GM19043 (cell line): ENCODE data around the gene RIPOR3.
"Not testable (repeated sequence)": the region's sequence is repeated elsewhere in the genome, so short reads cannot be mapped to it uniquely, and the experiment has no call there.

Experiments used
- ATAC-seq: cut with Tn5 transposase; IDR thresholded peaks from one replicate; pipeline ENCODE4 v1.9.1; 2021; ENCODE audit warnings: low read depth; ENCODE audit not compliant: unreplicated experiment

The RIPOR3 gene

GRCh38 chr20:50659975-50660670 is 31.2 kb downstream of the RIPOR3 start:
- no peak for ATAC-seq

- no peak for ATAC-seq
Observed at GRCh38 chr20:50658804-50659380, 32.5 kb downstream of the RIPOR3 start.

DNA sequence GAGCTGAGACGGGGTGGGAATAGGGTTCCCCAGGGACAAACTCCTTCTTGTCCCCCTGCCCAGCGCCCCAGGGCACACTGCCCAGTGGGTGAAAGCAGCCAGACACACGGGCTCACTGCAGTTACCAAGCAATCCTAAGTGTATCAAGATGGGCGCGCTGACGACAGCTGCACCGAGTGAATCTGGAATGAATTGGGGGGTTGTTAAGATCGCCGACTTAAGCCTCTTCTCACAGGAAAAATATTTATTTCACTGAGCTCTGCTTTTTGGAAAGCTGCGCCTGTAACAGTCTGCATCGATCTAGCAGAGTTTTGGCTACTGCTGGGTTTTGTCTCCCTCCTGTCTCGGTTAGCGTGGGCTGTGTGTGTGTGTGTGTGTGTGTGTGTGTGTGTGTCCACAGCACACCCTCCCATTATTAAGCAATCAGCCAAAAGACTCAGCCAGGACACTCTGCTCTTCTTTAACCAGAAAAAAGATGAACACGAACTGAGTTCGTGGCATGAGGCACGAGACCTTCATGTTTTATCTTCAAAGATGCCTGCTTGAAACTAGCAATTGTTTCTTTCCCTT is 35.9 kb downstream of the RIPOR3 start:
- ATAC-seq, result no peak

DNA sequence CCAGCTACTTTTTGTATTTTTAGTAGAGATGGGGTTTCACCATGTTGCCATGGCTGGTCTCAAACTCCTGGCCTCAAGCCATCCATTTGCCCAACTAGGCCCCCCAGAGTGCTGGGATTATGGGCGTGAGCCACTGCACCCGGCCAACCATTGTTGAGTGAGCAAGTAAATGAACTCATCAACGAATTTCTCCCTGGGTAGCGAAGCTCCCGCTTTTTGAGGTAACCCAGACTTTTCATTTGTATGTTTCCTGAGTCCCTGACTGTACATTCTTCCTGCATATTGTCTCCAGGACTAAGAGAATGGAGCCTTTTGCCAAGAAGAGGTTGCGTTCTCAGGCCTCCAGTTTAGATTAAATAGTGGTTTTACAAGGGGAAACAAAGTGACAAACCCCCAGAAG is 36.4 kb downstream of the RIPOR3 start:
- ATAC-seq, result no peak

DNA sequence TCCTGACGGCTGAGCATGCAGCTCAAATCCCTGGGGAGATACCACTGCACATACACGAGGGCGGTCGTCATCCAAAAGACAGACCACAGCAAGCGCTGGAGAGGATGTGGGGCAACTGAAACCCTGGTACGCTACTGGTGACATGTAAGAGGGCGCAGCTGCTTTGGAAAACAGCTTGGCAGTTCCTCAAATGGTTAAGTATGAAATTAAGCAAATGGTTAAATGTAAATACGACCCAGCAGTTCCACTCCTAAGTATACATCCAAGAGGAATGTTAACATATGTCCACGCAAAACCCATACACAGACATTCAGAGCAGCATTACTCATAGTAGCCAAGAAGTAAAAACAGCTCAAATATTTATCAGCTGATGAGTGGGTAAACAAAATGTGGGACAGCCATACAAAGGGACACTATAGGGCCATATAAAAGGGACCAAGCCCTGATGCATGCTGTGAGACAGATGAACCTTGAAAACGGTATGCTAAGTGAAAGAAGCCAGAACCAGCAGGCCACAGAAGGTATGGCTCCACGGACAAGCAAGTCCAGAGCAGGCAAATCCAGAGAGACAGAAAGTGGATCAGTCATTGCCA is 38.5 kb downstream of the RIPOR3 start:
- ATAC-seq, result no peak

DNA sequence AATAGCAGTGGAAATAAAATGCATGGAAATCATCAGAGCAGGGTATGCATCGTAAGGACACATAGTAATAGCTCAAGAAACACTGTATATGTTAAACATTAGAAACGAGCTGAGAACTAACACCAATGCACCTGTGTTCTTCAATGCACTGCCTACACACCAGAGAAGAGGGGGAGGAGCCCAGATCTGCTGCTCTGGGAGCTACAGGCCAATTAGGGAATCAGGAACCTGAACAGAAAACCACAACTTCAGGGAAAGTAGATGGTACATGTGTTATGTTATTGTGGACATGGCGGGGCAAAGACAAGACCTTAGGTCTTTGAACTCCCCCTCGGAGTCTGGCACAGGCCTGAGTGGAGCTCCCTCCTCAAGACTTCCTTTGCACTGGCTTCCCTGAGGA is 39.7 kb downstream of the RIPOR3 start:
- no peak for ATAC-seq

GRCh38 chr20:50649590-50649989 is 41.8 kb downstream of the RIPOR3 start:
- ATAC-seq, result no peak

GRCh38 chr20:50648651-50649050 is 42.7 kb downstream of the RIPOR3 start:
- no peak for ATAC-seq

- no peak for ATAC-seq
Observed at GRCh38 chr20:50646483-50646996, 44.8 kb downstream of the RIPOR3 start.

DNA sequence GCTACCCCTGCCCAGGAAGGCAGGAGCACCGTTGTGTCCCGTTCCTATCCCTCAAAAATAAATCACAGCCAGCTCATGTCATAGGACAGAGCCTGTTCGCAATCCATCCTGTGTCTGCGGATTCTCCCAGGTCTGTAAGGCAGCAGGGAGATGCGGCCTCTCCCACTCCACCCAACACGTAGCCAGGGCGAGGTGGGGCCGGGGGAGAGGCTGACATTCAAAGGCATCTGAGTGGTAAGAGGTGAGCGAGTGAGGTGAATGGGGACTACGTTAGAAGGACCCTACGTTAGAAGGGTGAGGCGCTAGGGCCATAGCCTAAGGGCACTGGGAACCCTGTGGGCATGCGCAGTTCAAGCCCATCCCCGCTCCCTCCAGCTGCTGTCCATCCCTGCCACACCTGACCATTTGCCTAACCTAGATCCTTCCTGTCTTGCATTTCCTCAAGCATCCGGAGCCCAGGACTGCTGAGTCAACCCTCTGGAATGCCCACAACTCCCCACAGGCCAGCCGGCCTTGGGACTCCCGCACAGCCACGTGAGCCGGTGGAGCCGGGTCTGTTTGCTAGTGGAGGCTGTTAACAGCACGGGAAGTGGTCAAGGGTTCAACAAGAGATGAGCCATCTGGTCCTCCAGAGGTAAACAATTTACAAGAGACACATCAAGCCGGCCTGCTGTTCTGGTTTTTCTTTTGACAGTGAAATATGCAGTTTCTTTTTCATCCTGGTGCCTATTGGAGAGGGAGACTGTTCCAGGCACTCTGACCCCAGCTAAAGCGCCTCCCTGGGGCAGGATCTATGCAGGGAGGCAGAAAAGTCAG is 45.9 kb downstream of the RIPOR3 start:
- ATAC-seq, result no peak

DNA sequence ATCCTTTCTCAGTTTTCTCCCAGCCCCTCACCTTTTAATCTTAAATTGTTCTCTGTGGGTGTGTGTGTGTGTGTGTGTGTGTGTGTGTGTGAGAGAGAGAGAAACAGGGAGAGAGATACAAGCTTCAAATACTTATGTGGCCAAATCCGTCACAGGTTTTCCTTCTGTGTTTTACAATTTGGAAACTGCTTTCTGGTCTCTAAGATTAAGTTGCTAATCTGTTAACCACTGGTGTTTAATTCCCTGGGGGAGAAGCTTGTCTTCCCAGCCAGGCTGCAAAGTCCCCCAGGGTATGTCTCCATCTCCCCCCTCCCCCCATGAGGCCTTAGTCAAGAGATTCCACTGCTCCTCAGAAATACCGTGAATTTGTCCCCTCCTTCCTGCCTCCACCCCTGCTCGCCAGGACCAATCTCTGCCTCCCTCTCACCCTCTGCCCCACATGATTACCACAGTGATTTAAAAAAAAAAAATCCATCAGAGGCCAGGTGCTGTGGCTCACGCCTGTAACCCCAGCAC is 49.0 kb downstream of the RIPOR3 start:
- no peak for ATAC-seq

DNA sequence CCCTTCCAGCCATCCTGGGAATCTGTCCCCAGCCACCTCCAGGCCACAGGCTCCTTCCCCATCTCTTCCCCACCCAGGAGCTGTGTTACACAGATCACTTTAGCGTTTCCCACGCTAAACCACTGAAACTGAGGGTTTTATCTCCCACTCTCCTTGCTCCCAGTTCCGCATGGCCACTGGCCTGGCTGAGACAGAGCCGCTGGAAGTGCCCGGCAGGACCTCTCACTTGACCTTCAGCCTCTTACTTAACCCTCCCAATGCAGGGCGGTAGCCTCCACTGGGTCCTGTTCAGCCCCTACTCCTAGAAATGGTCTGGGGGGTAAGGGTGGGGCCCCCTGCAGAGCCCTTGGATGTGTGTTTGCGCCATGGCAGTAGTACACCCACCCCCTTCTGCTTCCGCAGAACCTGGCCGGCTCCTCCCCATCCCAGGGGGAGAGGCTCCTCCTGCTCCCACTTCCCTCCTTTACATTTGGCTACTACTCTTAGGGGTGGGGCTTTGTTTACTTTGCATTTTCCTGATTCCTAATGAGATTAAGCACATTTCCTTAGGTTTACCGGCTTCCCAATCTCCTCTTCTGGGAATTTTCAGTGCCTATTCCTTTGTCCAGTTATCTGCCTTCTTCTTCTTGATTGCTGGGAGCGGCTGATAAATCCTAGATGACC is 49.6 kb downstream of the RIPOR3 start:
- ATAC-seq, result not testable (repeated sequence)

- not testable (repeated sequence) for ATAC-seq
Observed at GRCh38 chr20:50639971-50640711, 51.2 kb downstream of the RIPOR3 start.

DNA sequence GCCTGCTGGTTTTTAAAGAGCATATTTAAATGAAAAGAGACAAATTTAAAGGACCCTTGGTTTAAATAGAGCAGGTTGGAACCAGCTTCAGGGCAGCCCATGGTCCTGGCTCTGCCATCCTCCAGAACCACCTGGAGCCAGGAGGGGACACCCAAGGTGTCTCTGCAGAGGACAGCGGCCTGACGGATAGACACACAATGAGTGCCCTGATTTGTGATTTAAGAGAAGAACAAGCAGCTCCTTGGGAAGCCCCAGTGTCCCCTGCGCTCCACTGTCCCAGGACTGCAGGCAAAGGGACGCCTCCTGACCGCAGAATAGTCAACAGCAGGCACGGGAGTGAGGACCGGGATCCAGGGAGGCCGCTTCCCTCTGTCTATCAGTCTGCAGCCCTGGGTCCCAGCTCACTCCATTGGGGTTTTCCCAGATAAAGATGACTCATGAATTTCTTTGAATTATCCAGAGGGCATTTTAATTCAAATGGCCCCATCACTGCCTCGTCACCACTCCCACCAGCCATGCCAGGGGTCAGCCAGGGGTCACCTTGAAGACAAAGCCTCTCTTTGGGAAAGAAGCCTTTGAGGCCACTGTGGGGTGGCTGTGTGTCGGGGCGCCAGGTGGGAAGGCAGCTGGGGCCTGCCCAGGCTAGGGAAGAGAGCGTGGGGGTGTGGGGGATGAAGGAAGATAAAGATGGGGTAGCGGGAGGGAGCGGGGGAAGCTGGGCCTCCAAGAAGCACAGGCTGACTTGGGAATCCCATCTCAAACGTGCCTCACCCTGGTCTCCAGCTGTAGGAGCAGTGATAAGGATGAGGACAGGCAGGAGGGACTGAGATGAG is 53.1 kb downstream of the RIPOR3 start:
- ATAC-seq, result not testable (repeated sequence)

GRCh38 chr20:50636601-50637540 is 54.5 kb downstream of the RIPOR3 start:
- no peak for ATAC-seq

GRCh38 chr20:50635676-50636600 is 55.4 kb downstream of the RIPOR3 start:
- no peak for ATAC-seq
